Kidney epithelial cell (primary cell): Measurements from ENCODE around the gene CAMSAP1. TPM values are rescaled to one million over a fixed set of nuclear protein-coding genes. Genes with fewer than 3 reads are reported as not detected.

ENCODE experiments used
- DNase-seq: peaks from one replicate; pipeline ENCODE4 v3.0.0-alpha.2; 2010; ENCODE audit warnings: low read depth
- H3K27me3 ChIP-seq: 2 replicates; pipeline ENCODE4 v1.6.0; 2011; ENCODE audit warnings: low read length; ENCODE audit not compliant: control insufficient read depth, insufficient read depth
- H3K36me3 ChIP-seq: 2 replicates; pipeline ENCODE4 v1.5.1; 2011; ENCODE audit warnings: low read length; ENCODE audit not compliant: control insufficient read depth, insufficient read depth
- H3K4me3 ChIP-seq: 2 replicates; pipeline ENCODE4 v1.5.1; 2011; ENCODE audit warnings: low read depth, mild to moderate bottlenecking, control low read depth, low read length
- total RNA-seq: library from RNA; depleted of rRNA; stranded (reverse); fragments of >200 nt; gene quantifications from 2 replicates; pipeline ENCODE4 v1.2.3, GENCODE V29; 2015
- TF ChIP-seq, protein P1 (sequence below): IDR thresholded peaks from 2 replicates; pipeline ENCODE4 v1.5.1; 2011; ENCODE audit warnings: mild to moderate bottlenecking, moderate library complexity, low read length, control low read depth, inconsistent platforms; ENCODE audit not compliant: insufficient read depth, poor library complexity, severe bottlenecking

Gene CAMSAP1
- total RNA-seq, 1 donor from 2014 or later, result 70.4 TPM

- TF ChIP-seq, protein P1, sequence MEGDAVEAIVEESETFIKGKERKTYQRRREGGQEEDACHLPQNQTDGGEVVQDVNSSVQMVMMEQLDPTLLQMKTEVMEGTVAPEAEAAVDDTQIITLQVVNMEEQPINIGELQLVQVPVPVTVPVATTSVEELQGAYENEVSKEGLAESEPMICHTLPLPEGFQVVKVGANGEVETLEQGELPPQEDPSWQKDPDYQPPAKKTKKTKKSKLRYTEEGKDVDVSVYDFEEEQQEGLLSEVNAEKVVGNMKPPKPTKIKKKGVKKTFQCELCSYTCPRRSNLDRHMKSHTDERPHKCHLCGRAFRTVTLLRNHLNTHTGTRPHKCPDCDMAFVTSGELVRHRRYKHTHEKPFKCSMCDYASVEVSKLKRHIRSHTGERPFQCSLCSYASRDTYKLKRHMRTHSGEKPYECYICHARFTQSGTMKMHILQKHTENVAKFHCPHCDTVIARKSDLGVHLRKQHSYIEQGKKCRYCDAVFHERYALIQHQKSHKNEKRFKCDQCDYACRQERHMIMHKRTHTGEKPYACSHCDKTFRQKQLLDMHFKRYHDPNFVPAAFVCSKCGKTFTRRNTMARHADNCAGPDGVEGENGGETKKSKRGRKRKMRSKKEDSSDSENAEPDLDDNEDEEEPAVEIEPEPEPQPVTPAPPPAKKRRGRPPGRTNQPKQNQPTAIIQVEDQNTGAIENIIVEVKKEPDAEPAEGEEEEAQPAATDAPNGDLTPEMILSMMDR, result no peak
- Histone ChIP-seq H3K4me3 (peak overlapping the region; percentile 59), H3K36me3 (peaks cover 2% of the 10 kb centered on the region), H3K27me3 (no peaks in the 10 kb centered on the region)
- DNase-seq, result no peak
Observed at GRCh38 chr9:135906291-135907005, 898 bp downstream of the CAMSAP1 start.

GRCh38 chr9:135905380-135906258 is 1.7 kb downstream of the CAMSAP1 start:
- Histone ChIP-seq H3K4me3 (peak overlapping the region; percentile 59), H3K27me3 (no peaks in the 10 kb centered on the region), H3K36me3 (peaks cover 2% of the 10 kb centered on the region)
- DNase-seq, result no peak
- TF ChIP-seq, protein P1, result no peak

GRCh38 chr9:135903786-135904520 is 3.4 kb downstream of the CAMSAP1 start:
- Histone ChIP-seq H3K4me3 (no peak overlapping the region), H3K27me3 (no peaks in the 10 kb centered on the region), H3K36me3 (peaks cover 2% of the 10 kb centered on the region)
- no peak for DNase-seq
- TF ChIP-seq, protein P1, result no peak

GRCh38 chr9:135903358-135903656 is 4.0 kb downstream of the CAMSAP1 start:
- TF ChIP-seq, protein P1, result no peak
- DNase-seq, result no peak
- H3K4me3 ChIP-seq, result no peak overlapping the region
- H3K27me3 ChIP-seq, result no peaks in the 10 kb centered on the region
- no peaks in the 10 kb centered on the region for H3K36me3 ChIP-seq

- Histone ChIP-seq H3K4me3 (no peak overlapping the region), H3K36me3 (no peaks in the 10 kb centered on the region), H3K27me3 (no peaks in the 10 kb centered on the region)
- no peak for DNase-seq
- TF ChIP-seq, protein P1, result no peak
Observed at GRCh38 chr9:135902655-135903357, 4.5 kb downstream of the CAMSAP1 start.
